Caki2 (cell line): Measurements from ENCODE around the gene TRRAP. TPM values are rescaled to one million over a fixed set of nuclear protein-coding genes. Genes with fewer than 3 reads are reported as not detected.
"Not testable (repeated sequence)": the region's sequence is repeated elsewhere in the genome, so short reads cannot be mapped to it uniquely, and the experiment has no call there.

Experiments used
- DNase-seq: peaks from one replicate; pipeline ENCODE4 v3.0.0-alpha.2; 2015; ENCODE audit warnings: low read depth
- in situ Hi-C: cut with HindIII; loops from 2 replicates; pipeline ENCODE4 v1.10.0; 2016; ENCODE audit warnings: low sequenced_read_pairs, low pct_unique_long_range_greater_than_20kb, mixed read lengths
- total RNA-seq: library from RNA; depleted of rRNA; stranded (reverse); fragments of >200 nt; shearing (Covaris generic); gene quantifications from 2 replicates; pipeline ENCODE4 v1.2.3, GENCODE V29; 2014; ENCODE audit warnings: low replicate concordance

Gene TRRAP
- total RNA-seq, 1 experiment from 2014 or later, result 6.5 TPM

GRCh38 chr7:99029466-99030435 is 151.4 kb downstream of the TRRAP start:
- DNase-seq, result no peak
- in situ Hi-C loops, result no loop called here

DNA sequence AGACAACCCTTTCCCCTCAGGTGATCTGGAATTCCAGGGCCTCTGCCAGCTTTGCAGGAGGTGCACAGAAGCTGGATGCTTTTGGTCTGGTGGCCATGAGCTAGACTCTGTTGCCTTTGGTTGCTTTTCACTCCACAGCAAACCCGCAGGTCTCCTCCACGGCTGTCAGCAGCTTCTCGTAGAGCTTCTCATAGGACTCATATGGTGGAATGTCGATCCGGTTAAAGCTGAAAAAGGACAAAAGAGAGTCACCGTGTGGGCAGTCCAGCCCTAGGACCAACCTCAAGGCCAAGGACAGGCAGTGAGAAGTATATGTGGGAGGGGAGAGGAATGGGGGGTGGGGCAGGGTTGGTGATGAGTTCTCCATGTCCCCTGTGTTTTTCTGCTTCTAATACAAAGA is 152.1 kb downstream of the TRRAP start:
- no peak for DNase-seq
- in situ Hi-C loops, result no loop called here

- in situ Hi-C loops, result no loop called here
- DNase-seq, result no peak
Measured at GRCh38 chr7:99030951-99031350, 152.6 kb downstream of the TRRAP start.

GRCh38 chr7:99031496-99031895 is 153.2 kb downstream of the TRRAP start:
- in situ Hi-C loops, result no loop called here
- DNase-seq, result no peak

- in situ Hi-C loops, result no loop called here
- DNase-seq, result no peak
Measured at GRCh38 chr7:99032928-99033327, 154.6 kb downstream of the TRRAP start.

GRCh38 chr7:99033765-99034164 is 155.4 kb downstream of the TRRAP start:
- in situ Hi-C loops, result no loop called here
- no peak for DNase-seq

GRCh38 chr7:99034932-99035722 is 156.8 kb downstream of the TRRAP start:
- DNase-seq, result no peak
- in situ Hi-C loops, result no loop called here

DNA sequence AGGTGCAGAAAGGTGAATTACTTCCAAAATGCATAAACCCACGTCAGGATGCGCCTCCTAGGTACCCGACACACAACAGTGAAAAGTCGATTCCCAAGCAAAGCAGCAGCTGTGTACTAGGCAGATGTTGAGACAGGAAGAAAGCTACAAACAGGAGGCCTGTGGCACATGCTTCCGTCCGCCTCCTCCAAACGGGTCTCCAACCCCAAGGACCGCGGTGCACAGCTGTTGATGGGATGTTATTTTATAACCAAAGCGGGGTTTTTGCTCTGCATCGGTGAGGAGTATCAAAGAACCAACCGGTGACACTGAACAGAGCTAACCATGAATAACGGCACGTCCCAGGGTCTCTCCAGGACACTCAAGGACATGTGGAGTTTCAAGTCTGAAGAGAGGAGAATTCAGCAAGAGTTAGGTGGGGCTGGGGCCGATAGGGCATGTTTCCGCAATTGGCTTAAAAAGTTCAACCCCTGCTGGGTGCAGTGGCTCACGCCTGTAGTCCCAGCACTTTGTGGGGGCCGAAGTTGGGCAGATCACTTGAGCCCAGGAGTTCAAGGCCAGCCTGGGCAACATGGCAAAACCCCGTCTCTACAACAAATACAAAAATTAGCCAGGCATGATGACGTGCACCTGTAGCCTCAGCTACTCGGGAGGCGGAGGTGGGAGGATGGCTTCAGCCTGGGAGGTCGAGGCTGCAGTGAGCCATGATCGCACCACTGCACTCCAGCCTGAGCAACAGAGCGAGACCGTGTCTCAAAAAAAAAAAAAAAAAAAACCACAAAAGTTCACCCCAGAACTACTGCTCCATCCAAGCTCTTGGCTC is 157.6 kb downstream of the TRRAP start:
- in situ Hi-C loops, result no loop called here
- DNase-seq, result no peak

GRCh38 chr7:99036546-99037111 is 158.3 kb downstream of the TRRAP start:
- in situ Hi-C loops, result no loop called here
- DNase-seq, result peak; percentile 41

DNA sequence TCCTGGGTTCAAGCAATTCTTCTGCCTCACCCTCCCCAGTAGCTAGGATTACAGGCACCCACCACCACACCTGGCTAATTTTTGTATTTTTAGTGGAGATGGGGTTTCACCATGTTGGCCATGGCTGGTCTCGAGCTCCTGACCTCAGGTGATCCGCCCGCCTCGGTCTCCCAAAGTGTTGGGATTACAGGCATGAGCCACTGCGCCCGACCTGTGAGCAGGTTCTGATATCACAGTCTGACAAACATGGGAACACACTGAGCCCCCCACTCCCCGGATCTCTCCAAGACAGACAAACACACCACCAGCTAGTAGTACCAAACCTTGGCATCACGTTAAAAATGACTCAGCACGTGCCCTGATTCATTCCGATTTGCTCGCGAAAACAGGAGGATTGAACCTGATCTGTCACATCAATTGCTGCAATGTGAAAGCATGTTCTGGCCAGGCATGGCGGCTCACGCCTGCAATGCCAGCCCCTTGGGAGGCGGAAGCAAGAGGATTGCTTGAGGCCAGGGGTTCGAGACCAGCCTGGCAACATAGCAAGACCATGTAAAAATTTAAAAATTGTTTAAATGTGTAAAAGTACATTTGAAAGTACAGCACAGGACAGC is 159.1 kb downstream of the TRRAP start:
- in situ Hi-C loops, result no loop called here
- DNase-seq, result no peak

DNA sequence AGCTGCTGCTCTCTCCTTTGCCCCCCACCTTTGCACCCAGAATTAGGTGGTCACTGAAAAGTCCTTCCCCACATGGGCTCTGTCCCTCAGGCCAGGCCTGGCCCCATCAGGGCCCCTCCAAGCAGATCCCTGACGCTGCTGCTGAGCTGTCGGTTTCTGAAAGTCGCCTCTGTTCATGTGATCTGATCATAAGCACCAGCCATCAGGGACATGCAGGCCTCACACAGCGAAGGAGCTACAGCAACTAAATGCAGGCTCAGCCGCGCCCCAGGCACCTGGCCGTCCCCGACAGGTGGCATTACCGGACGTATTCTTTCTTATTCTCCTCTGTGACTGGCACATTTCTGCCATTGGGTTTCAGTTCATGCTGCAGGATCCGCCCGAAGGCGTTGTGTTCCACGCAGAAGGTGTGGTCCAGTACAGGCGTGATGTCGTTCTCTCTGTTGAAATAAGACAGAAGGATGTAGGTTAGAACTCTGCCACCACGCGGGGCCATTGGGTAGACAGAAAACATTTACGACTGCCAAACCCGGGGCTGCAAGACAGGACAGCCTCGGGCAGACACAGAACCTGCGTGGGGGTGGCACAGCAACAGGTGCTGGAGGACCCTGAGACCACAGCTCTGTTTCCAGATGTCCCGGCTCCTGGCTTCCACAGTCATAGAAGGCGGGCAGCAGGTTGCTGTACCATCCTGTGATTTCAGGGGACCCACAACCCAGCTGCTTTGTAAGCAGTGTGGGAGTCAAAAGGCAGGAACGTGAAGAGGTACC is 159.9 kb downstream of the TRRAP start:
- DNase-seq, result no peak
- in situ Hi-C loops, result no loop called here

GRCh38 chr7:99039384-99039891 is 161.1 kb downstream of the TRRAP start:
- DNase-seq, result no peak
- in situ Hi-C loops, result no loop called here

- in situ Hi-C loops, result no loop called here
- DNase-seq, result peak; percentile 63
Measured at GRCh38 chr7:99040104-99040958, 162.0 kb downstream of the TRRAP start.

GRCh38 chr7:99041526-99041925 is 163.2 kb downstream of the TRRAP start:
- in situ Hi-C loops, result no loop called here

GRCh38 chr7:99042957-99043356 is 164.6 kb downstream of the TRRAP start:
- no peak for DNase-seq

More at GRCh38 chr7:99041526-99041925, 163.2 kb downstream of the TRRAP start:
- no peak for DNase-seq

GRCh38 chr7:99044858-99045257 is 166.5 kb downstream of the TRRAP start:
- DNase-seq, result not testable (repeated sequence)

More at GRCh38 chr7:99042957-99043356, 164.6 kb downstream of the TRRAP start:
- in situ Hi-C loops, result no loop called here

More at GRCh38 chr7:99044858-99045257, 166.5 kb downstream of the TRRAP start:
- in situ Hi-C loops, result not testable (repeated sequence)
